Thymus (tissue), 11 donors: ENCODE results near the gene EGF. TPM values are rescaled to one million over a fixed set of nuclear protein-coding genes. Genes with fewer than 3 reads are reported as not detected.

ENCODE experiments used
- DNase-seq, 9 donors: peaks; one replicate each; pipeline ENCODE4 v3.0.0-alpha.2; 2013; ENCODE audit warnings: low spot score in 9 of 9, low read depth in 6 of 9, missing footprints in 1 of 9
- H3K27ac ChIP-seq, 2 donors: one replicate each; pipeline ENCODE4 v1.5.1; 2013; ENCODE audit warnings: control low read depth in 1 of 2, low read depth in 1 of 2, low read length in 1 of 2, mild to moderate bottlenecking in 1 of 2, moderate library complexity in 1 of 2
- H3K27me3 ChIP-seq, 2 donors: one replicate each; pipeline ENCODE4 v1.5.1; 2013; ENCODE audit warnings: low read length in 1 of 2; ENCODE audit not compliant: control insufficient read depth in 2 of 2, insufficient read depth in 1 of 2
- H3K36me3 ChIP-seq, 2 donors: one replicate each; pipeline ENCODE4 v1.5.1; 2013; ENCODE audit warnings: low read length in 1 of 2, mild to moderate bottlenecking in 1 of 2, moderate library complexity in 1 of 2; ENCODE audit not compliant: control insufficient read depth in 2 of 2, insufficient read depth in 2 of 2
- H3K4me1 ChIP-seq, 2 donors: one replicate each; pipeline ENCODE4 v1.5.1; 2013; ENCODE audit warnings: low read length in 2 of 2; ENCODE audit not compliant: control insufficient read depth in 2 of 2, insufficient read depth in 2 of 2
- H3K4me3 ChIP-seq, 2 donors: one replicate each; pipeline ENCODE4 v1.5.1; 2013; ENCODE audit warnings: low read length in 2 of 2, control low read depth in 1 of 2, mild to moderate bottlenecking in 1 of 2
- H3K9me3 ChIP-seq, 2 donors: one replicate each; pipeline ENCODE4 v1.5.1; 2013; ENCODE audit warnings: low read length in 1 of 2, mild to moderate bottlenecking in 1 of 2; ENCODE audit not compliant: control insufficient read depth in 2 of 2, insufficient read depth in 1 of 2
- WGBS: extraction: QIAGEN DNeasy Blood & Tissue Kit; methylation state at CpG from one replicate; pipeline ENCODE4 v1.1.7; 2013; 5-methylcytosine and 5-hydroxymethylcytosine counted together
- polyA plus RNA-seq: library from polyadenylated mRNA; stranded (reverse); fragments of 200-250 nt; gene quantifications from one replicate; pipeline ENCODE4 v1.2.3, GENCODE V29; 2013
- total RNA-seq: library from RNA; stranded (reverse); fragments of 120-200 nt; gene quantifications from one replicate; pipeline ENCODE4 v1.2.4, GENCODE V29; 2013
- donor health status: healthy.

The EGF gene
- total and polyA plus RNA-seq, 2 donors: 0.19 to 0.64 TPM

DNA sequence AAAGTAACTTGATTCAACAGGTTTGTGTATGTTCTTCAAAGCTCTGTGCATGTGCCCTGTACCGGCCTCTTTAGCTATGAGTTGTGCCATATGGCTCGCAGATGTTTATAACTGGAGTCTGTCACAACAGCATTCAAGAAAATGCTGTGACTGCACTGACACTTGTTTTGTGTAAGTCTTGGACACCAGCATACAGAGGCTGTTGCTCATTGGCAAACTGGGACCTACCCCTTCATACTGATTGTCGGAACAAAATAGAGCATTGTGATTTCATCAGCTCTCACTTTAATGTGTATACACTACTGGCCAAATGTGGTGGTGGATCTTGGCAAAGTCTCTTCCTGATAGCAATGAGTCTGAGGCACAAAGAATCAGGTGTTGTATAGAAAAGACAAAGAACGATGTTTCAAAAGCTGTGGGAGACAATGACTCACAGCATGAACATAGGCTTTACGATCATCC, 133.9 kb downstream of the EGF start:
- Histone ChIP-seq H3K27me3 (no peaks in the 10 kb centered on the region), H3K4me1 (peaks cover 4 to 14% of the 10 kb centered on the region in 2 donors), H3K36me3 (no peaks in the 10 kb centered on the region), H3K27ac (no peak overlapping the region), H3K9me3 (no peaks in the 10 kb centered on the region), H3K4me3 (no peak overlapping the region)
- no peak for DNase-seq
- 98% methylated on average over 5 of the region's 5 CpGs for WGBS

DNA sequence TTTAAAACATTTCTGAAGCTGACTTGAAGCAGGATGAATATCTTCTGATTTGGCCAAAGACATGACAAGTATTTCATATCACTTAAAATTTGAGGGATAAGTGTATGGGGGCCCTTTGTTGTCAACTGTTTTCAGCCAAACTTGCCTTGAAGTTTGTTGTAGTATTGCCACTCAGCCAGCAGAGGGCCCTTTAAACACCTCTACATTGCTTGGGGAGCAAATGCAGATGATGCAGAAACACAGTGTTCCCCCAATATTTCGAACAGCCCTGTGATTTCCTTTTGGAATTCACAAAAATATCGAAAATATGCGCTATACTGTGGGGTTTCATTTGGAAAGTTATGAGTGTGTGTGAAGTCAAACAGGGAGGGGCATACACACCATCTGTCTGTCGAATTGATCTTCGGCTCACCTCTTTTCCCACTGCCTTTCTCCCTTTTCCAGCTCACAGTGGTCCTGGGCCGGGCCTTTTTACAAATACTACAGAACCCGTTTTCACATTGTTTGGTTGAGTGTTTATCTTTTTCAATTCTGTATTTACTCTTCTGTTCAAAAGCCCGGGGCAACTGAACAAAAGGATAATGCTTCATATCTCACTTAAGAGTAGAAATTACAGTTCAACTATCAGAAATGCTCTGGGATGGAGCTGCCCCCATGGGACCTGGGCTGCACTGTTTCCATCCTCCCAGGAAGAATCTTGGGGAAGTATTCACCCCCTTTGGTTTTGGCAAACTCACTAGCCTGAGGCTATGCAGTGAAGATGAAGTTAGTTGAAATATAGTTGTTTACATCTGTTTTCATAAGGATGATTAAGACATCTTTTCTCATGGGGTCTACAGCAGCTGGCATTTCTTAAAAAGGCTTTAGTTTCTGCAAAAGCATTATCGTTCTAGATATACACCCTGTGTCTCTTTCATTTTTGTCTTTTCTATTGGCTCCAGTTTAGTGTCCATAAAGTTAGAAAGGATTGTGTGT, 137.6 kb downstream of the EGF start:
- H3K27me3 ChIP-seq: no peaks in the 10 kb centered on the region
- H3K9me3 ChIP-seq: no peaks in the 10 kb centered on the region
- 87% methylated on average over 9 of the region's 9 CpGs for WGBS
- DNase-seq: peak in 8 of 9 donors; percentile 13 to 77 (median 48)
- no peaks in the 10 kb centered on the region for H3K36me3 ChIP-seq
- no peak overlapping the region for H3K27ac ChIP-seq
- peaks cover 0 to 3% of the 10 kb centered on the region in 2 donors for H3K4me1 ChIP-seq
- no peak overlapping the region for H3K4me3 ChIP-seq

- DNase-seq: no peak
- no peak overlapping the region for H3K4me3 ChIP-seq
- H3K27ac ChIP-seq: peak overlapping the region in 1 of 2 donors; percentile 14
- WGBS: 74% methylated on average over 3 of the region's 3 CpGs
- H3K36me3 ChIP-seq: no peaks in the 10 kb centered on the region
- H3K4me1 ChIP-seq: peaks cover 0 to 8% of the 10 kb centered on the region in 2 donors
- peaks cover 0 to under 1% of the 10 kb centered on the region in 2 donors for H3K9me3 ChIP-seq
- no peaks in the 10 kb centered on the region for H3K27me3 ChIP-seq
Measured at GRCh38 chr4:110055158-110055768, 142.6 kb downstream of the EGF start.

DNA sequence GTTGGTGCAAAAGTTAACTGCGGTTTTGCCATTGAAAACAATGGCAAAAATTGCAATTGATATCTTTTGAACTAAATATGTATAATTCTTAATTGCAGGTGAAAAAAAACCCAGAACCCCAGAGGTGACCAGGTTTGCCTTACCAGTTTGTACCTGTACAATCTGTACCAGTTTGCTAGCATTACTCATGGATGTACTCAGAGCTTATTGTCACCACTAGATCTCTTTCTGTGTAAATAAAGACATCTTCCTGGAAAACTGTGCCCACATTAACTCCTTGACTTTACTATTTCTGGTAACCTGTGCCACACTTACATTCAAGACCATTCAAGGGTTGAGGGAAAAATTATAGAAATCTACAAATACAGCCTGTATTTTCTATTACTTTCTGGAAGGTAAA, 146.0 kb downstream of the EGF start:
- Histone ChIP-seq H3K9me3 (peaks cover 0 to 3% of the 10 kb centered on the region in 2 donors), H3K4me1 (peaks cover 0 to 9% of the 10 kb centered on the region in 2 donors), H3K4me3 (no peak overlapping the region), H3K27ac (no peak overlapping the region), H3K36me3 (no peaks in the 10 kb centered on the region), H3K27me3 (no peaks in the 10 kb centered on the region)
- DNase-seq: no peak
- WGBS: 96% methylated on average over 1 of the region's 1 CpG

DNA sequence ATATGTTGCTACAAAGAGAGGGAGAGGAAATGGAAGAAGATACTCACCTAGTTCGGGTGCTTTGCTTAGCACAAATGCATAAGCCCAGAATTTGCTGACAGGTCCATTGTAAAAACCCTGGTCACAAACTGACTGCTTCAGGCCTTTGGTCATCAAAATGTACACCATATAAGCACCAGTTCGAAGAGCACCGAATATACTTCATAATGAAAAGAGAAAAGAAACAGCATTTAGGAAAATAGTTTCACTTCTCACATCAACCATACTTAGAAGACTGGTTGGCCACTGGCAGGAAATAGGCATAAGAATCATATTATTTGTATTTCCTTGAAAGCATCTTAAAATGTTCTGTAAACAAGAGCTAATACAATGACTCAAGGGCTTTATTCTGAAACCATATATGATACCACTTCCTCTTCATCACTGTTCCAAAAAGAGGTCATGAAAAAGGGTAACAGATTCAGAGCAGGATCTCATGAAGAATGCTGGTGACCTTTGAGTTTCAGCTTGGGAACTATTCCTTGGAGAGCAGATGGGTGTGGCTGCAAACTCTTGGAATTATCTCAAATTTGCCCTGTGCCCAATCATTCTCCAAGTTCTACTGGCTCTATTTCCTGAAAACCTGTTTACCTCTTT, 147.0 kb downstream of the EGF start:
- DNase-seq: no peak
- no peak overlapping the region for H3K27ac ChIP-seq
- H3K4me3 ChIP-seq: no peak overlapping the region
- H3K36me3 ChIP-seq: no peaks in the 10 kb centered on the region
- peaks cover 0 to 3% of the 10 kb centered on the region in 2 donors for H3K9me3 ChIP-seq
- 88% methylated on average over 3 of the region's 3 CpGs for WGBS
- H3K4me1 ChIP-seq: peaks cover 0 to 8% of the 10 kb centered on the region in 2 donors
- no peaks in the 10 kb centered on the region for H3K27me3 ChIP-seq

DNA sequence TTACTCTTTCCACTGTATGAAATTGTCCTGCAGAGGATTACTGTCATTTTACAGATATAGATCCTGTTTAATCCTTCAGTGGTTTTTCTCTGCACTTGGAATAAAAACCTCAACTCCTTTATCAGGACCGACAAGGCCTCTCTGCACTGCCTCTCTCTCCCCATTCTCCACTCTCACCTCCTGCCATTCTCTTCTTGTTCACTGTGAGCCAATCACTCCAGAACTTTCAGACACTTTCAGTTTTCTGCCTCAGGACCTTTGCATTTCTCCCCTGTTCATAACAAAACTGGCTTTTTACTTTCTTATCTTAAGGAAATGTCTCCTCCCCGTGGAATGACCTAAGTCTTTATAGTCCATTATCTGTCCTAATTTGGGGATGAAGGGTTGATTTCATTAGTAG, 148.4 kb downstream of the EGF start:
- WGBS: 95% methylated on average over 2 of the region's 2 CpGs
- Histone ChIP-seq H3K4me3 (no peak overlapping the region), H3K27me3 (no peaks in the 10 kb centered on the region), H3K27ac (no peak overlapping the region), H3K9me3 (peaks cover 0 to 3% of the 10 kb centered on the region in 2 donors), H3K4me1 (peaks cover 0 to 6% of the 10 kb centered on the region in 2 donors), H3K36me3 (no peaks in the 10 kb centered on the region)
- DNase-seq: no peak

Other genes starting within 250 kb of the EGF start
- gene CASP6, start 209.4 kb upstream of the EGF start, total RNA-seq: 18.7 TPM
- 24.6 TPM for gene CASP6, start 209.4 kb upstream of the EGF start, polyA plus RNA-seq
- 8.2 TPM for gene PLA2G12A, start 182.8 kb upstream of the EGF start, total RNA-seq
- 23.3 TPM for gene PLA2G12A, start 182.8 kb upstream of the EGF start, polyA plus RNA-seq
- 3.0 TPM for gene CFI, start 110.9 kb upstream of the EGF start, total RNA-seq
- gene CFI, start 110.9 kb upstream of the EGF start, polyA plus RNA-seq: 8.4 TPM
- 5.9 TPM for gene GAR1, start 97.1 kb upstream of the EGF start, total RNA-seq
- gene GAR1, start 97.1 kb upstream of the EGF start, polyA plus RNA-seq: 33.4 TPM
- 0.05 TPM for gene RRH, start 84.9 kb upstream of the EGF start, total RNA-seq
- gene RRH, start 84.9 kb upstream of the EGF start, polyA plus RNA-seq: 0.11 TPM
- 0.09 TPM for gene LRIT3, start 64.8 kb upstream of the EGF start, total RNA-seq
- gene LRIT3, start 64.8 kb upstream of the EGF start, polyA plus RNA-seq: 0.59 TPM